Measurements from ENCODE around the gene YAP1.

DNA sequence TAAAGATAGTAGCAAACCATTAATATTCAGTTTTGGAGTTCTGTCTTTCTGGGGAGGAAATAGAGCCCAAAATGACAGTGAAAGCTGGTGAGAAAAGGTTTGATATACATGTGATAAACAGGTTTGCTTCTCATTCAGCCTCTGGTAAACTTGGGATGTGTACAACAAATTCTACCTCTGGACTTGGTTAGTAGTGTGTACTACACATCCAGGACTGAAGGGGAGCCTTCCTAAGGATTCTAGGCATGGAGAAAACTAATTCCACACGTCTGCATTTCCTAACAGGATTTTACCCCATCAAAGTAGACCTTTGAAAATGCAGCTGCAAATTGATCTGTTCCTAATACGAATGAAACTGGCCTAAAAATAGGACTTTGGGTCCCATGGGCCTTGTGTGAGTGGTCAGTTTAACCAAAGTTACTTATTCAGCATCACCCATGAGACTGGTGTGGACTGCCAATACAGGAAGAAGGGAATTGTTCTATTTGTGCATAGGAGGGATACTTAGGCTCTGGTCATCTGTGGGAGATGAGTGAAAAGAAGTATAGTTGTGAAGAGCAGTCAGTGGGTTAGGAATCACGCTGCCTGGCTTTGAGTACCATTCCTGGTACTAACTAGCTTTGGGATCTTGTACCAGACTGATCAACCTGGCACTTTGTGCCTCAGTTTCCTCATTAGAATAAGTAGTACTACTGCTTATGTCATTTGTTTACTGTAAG lies 74.2 kb downstream of the YAP1 start:
- TF ChIP-seq GABPA (IDR thresholded peaks at IDR 0.05; ENCODE audit: low read depth), result no peak
- TF ChIP-seq, protein P1, sequence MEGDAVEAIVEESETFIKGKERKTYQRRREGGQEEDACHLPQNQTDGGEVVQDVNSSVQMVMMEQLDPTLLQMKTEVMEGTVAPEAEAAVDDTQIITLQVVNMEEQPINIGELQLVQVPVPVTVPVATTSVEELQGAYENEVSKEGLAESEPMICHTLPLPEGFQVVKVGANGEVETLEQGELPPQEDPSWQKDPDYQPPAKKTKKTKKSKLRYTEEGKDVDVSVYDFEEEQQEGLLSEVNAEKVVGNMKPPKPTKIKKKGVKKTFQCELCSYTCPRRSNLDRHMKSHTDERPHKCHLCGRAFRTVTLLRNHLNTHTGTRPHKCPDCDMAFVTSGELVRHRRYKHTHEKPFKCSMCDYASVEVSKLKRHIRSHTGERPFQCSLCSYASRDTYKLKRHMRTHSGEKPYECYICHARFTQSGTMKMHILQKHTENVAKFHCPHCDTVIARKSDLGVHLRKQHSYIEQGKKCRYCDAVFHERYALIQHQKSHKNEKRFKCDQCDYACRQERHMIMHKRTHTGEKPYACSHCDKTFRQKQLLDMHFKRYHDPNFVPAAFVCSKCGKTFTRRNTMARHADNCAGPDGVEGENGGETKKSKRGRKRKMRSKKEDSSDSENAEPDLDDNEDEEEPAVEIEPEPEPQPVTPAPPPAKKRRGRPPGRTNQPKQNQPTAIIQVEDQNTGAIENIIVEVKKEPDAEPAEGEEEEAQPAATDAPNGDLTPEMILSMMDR (IDR thresholded peaks at IDR 0.05; ENCODE audit: insufficient read depth, low read length), result no peak
- TF ChIP-seq POLR2AphosphoS5 (IDR thresholded peaks at IDR 0.05; ENCODE audit: low read depth), result no peak

Data from HL-60 (cell line).